ENCODE results near the gene SLC35F1.

SLC35F1 gene

GRCh38 chr6:118124851-118125250 lies 217.8 kb downstream of the SLC35F1 start:
- no peak for TF ChIP-seq CTCF (IDR thresholded peaks at IDR 0.05)

DNA sequence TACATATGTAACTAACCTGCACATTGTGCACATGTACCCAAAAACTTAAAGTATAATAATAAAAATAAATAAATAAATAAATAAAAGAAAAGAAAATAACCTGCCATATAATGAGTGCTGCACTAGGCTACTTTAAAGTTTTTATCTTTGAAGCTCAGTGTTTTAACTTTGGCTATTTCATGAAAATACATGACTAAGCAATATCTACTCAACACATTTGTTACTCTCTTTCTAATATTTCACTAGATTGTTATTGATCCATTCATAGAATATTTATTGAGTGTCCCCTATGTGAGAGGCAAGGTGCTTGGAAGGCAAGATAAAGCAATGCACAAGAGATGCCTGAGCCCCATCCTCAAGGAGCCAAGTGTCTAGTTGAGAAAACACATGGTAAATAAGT lies 221.7 kb downstream of the SLC35F1 start:
- TF ChIP-seq CTCF (IDR thresholded peaks at IDR 0.05): no peak

DNA sequence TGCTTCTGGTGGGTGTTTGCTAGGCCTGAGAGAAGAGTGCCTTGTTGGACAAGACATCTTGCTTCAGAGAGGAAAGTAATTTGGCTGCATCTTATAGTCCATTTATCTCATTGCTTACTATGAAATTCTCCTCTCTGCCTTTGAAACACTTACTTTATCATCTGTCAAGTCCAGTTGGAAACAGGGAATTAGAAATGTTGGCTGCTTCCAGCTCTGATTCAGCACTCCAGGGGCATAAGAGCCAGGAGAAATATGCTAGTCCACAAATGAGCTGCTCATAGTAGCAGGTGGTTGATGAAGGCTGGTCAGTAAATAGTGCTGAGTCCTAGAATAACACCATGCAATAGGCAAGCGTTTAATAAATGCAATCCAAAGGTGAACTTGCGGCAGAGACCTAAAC lies 227.1 kb downstream of the SLC35F1 start:
- TF ChIP-seq CTCF (IDR thresholded peaks at IDR 0.05): no peak

GRCh38 chr6:118134736-118135135 lies 227.7 kb downstream of the SLC35F1 start:
- no peak for TF ChIP-seq CTCF (IDR thresholded peaks at IDR 0.05)

DNA sequence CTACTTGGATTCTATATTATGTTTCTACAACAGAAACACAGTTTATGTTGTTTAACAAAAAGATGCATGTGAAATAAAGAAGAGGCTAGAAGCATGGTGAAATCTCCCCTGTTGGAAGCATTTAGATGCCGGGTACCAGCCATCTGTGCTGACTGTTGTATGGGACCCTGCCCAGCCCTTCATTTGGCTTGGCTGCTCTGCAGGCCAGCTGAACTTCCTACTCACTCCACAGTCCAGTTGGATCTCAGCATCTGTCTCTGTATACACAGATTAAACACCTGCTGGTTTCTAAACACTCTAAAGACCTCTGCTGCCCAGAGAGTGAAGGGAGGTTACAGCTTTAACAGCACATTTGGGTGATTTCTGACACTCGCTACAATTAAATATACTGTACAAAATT lies 228.3 kb downstream of the SLC35F1 start:
- TF ChIP-seq CTCF (IDR thresholded peaks at IDR 0.05): no peak

DNA sequence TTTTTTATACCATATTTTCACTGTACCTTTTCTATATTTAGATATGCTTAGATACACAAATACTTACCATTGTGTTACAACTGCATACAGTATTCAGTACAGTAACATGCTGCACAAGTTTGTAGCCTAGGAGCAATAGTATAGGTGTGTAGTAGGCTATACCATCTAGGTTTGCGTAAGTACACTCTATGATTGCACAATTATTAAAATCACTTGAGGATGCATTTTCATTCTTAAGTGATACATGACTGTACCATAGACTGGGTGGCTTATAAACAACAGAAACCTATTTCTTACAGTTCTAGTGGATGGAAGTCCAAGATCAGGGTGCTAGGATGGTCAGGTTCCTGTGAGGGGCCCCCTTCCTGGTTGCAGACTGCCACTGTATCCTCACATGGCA lies 234.1 kb downstream of the SLC35F1 start:
- no peak for TF ChIP-seq CTCF (IDR thresholded peaks at IDR 0.05)

DNA sequence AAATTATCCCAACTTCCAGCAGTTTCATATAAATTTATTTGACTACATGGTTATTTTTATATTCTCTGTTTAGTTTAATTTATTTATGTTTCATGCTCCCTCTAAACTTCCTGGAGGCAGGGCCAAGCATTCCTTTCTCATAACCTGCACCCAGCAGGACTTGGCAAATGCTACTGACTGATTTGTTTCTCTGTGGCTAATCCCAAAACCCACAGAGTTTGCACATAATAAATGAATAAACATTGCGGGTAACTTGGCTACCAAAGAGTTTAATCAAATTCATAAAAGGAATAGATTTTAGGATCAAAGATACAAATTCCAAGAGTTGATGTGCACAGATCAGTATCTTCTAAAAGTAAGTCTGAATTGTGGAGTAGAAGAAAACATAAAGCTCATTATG lies 239.5 kb downstream of the SLC35F1 start:
- TF ChIP-seq CTCF (IDR thresholded peaks at IDR 0.05): no peak

DNA sequence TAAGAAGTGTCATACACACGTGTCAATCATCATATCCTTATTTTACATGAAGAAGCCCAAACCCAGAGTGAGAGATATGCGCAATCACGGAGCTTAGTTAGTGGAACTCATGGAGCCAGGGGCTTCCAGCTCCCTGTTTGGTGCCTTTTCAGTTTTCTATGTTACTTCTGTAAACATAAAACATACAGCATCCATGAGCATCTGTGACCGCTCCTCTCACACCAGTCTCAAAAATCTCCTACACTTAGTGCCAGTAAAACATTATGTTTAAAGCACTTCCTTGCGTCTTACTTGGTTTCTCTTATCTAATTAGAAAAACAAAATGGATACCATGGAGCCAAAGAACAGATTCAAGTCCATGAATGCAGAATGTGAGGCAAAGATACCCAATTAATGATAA lies 240.4 kb downstream of the SLC35F1 start:
- TF ChIP-seq CTCF (IDR thresholded peaks at IDR 0.05): no peak
